ENCODE measurements around the gene TRIM28.

DNA sequence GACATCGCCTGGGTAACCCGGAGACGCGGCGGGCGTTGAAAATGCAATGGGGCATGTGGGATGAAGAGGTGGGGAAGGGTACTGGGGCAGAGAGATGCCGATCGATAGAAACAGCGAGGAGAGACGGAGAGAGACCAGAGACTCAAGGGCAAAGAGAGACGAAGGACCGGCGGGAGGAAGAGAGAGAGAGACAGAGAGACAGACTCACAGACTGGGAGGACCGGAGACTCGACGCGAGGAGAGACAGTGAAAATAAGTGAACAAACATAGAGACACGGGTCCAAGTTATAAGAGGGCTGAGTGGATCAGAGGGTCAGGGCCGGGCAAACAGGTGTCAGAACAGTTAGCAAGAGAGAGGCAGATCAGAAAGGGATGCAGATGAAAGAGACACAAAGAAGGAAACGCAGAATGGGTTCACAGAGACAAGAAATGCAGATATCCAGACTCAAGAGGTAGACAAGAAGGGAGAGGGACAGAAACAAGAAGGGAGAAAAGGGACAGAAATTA lies 29.8 kb downstream of the TRIM28 start:
- TF ChIP-seq, protein P1, sequence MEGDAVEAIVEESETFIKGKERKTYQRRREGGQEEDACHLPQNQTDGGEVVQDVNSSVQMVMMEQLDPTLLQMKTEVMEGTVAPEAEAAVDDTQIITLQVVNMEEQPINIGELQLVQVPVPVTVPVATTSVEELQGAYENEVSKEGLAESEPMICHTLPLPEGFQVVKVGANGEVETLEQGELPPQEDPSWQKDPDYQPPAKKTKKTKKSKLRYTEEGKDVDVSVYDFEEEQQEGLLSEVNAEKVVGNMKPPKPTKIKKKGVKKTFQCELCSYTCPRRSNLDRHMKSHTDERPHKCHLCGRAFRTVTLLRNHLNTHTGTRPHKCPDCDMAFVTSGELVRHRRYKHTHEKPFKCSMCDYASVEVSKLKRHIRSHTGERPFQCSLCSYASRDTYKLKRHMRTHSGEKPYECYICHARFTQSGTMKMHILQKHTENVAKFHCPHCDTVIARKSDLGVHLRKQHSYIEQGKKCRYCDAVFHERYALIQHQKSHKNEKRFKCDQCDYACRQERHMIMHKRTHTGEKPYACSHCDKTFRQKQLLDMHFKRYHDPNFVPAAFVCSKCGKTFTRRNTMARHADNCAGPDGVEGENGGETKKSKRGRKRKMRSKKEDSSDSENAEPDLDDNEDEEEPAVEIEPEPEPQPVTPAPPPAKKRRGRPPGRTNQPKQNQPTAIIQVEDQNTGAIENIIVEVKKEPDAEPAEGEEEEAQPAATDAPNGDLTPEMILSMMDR (conservative IDR thresholded peaks at IDR 0.05): no peak
- TF ChIP-seq ZFX (IDR thresholded peaks at IDR 0.05): no peak

All from C4-2B (cell line).